GM20000 (cell line): Measurements from ENCODE around the gene NMUR2.

Experiments used
- DNase-seq: peaks from one replicate; pipeline ENCODE4 v3.0.0; 2012; ENCODE audit warnings: low spot score
- CTCF ChIP-seq: IDR thresholded peaks from 2 replicates; pipeline ENCODE4 v1.5.1; 2012; ENCODE audit warnings: mild to moderate bottlenecking, control low read depth; ENCODE audit errors: extremely low read depth, missing control alignments

NMUR2 gene

GRCh38 chr5:152389208-152389849, 15.8 kb downstream of the NMUR2 start:
- no peak for TF ChIP-seq CTCF
- DNase-seq, result no peak

GRCh38 chr5:152388610-152389009, 16.5 kb downstream of the NMUR2 start:
- DNase-seq, result no peak
- no peak for TF ChIP-seq CTCF

GRCh38 chr5:152380415-152381123, 24.5 kb downstream of the NMUR2 start:
- DNase-seq, result no peak
- TF ChIP-seq CTCF, result no peak

GRCh38 chr5:152379331-152379730, 25.7 kb downstream of the NMUR2 start:
- DNase-seq, result no peak
- no peak for TF ChIP-seq CTCF

GRCh38 chr5:152378730-152379129, 26.3 kb downstream of the NMUR2 start:
- DNase-seq, result no peak
- TF ChIP-seq CTCF, result no peak

- no peak for DNase-seq
- no peak for TF ChIP-seq CTCF
These were observed 28.2 kb downstream of the NMUR2 start for GRCh38 chr5:152376886-152377285.

GRCh38 chr5:152374711-152375275, 30.3 kb downstream of the NMUR2 start:
- no peak for TF ChIP-seq CTCF
- DNase-seq, result no peak
